Muscle layer of colon (tissue), 2 donors: Measurements from ENCODE around the gene ROR2.
A peak's percentile ranks its signal among the peaks of the same experiment; 100 is the strongest.

Experiments
- H3K27ac ChIP-seq: one replicate; pipeline ENCODE4 v1.7.0; 2013; ENCODE audit warnings: low read depth, mild to moderate bottlenecking, low read length, moderate library complexity
- H3K27me3 ChIP-seq, 2 donors: one replicate each; pipeline ENCODE4 v1.7.0; 2013; ENCODE audit warnings: low read length in 2 of 2, mild to moderate bottlenecking in 2 of 2; ENCODE audit not compliant: insufficient read depth in 2 of 2, control insufficient read depth in 1 of 2
- H3K36me3 ChIP-seq: one replicate; pipeline ENCODE4 v1.7.0; 2013; ENCODE audit warnings: mild to moderate bottlenecking, low read length; ENCODE audit not compliant: insufficient read depth
- H3K4me1 ChIP-seq: one replicate; pipeline ENCODE4 v1.7.0; 2013; ENCODE audit warnings: mild to moderate bottlenecking, low read length; ENCODE audit not compliant: insufficient read depth
- H3K4me3 ChIP-seq, 2 donors: one replicate each; pipeline ENCODE4 v1.7.0; 2013; ENCODE audit warnings: low read length in 2 of 2, low read depth in 1 of 2, mild to moderate bottlenecking in 1 of 2, moderate library complexity in 1 of 2
- H3K9ac ChIP-seq: one replicate; pipeline ENCODE4 v1.7.0; 2013; ENCODE audit warnings: low read length
- H3K9me3 ChIP-seq: one replicate; pipeline ENCODE4 v1.7.0; 2013; ENCODE audit warnings: mild to moderate bottlenecking, low read length
- donor health status: abdominal sarcoma.
- donor health status: Adenocarcinoma of cecum.

The ROR2 gene

DNA sequence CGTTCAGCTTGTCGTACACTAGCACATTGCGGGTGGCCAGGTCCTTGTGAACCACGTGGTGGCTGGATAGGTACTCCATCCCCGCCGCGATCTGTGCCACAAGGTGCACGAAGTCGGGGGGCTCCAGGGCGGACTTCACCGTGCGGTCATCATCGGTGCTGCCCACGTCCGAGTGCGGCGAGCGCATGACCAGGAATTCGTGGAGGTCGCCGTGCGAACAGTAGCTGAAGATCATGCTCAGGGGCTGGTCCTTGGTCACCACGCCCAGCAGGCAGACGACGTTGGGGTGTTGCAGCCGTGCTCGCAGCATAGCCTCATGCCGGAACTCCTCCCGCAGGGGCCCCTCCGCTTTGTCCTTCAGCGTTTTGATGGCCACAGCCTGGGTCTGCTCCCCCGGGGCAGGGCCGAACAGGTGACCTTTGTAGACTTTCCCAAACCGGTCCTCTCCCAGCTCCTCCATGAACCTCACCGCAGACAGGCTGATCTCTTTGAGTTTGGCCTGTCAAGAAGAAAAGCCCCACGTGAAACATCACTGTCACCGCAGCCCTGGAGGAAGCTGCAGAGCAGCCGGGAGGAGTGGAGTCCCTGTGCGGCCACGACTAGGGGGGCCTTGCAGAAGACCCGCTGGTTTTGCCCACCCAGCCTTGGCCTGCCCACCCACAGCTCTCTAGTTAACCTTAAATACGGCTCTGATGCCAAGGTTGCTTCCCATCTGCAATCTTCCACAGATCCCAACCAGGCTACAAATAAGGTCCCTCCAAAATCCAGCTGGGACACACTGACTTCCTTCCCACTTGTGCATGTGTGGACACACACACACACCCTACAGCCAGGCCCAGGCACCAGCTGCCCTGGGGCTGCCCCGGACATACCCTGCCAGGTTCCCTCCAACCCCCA lies 225.2 kb downstream of the ROR2 start:
- Histone ChIP-seq H3K9me3 (no peaks in the 10 kb centered on the region), H3K4me1 (peaks cover 15% of the 10 kb centered on the region), H3K4me3 (no peak overlapping the region), H3K27me3 (no peaks in the 10 kb centered on the region), H3K9ac (no peak overlapping the region), H3K27ac (no peak overlapping the region), H3K36me3 (peaks cover 59% of the 10 kb centered on the region)

GRCh38 chr9:91724068-91724440 lies 226.0 kb downstream of the ROR2 start:
- no peaks in the 10 kb centered on the region for H3K27me3 ChIP-seq
- no peak overlapping the region for H3K27ac ChIP-seq
- peaks cover 57% of the 10 kb centered on the region for H3K36me3 ChIP-seq
- no peak overlapping the region for H3K4me3 ChIP-seq
- H3K9ac ChIP-seq: no peak overlapping the region
- no peaks in the 10 kb centered on the region for H3K9me3 ChIP-seq
- peaks cover 7% of the 10 kb centered on the region for H3K4me1 ChIP-seq

DNA sequence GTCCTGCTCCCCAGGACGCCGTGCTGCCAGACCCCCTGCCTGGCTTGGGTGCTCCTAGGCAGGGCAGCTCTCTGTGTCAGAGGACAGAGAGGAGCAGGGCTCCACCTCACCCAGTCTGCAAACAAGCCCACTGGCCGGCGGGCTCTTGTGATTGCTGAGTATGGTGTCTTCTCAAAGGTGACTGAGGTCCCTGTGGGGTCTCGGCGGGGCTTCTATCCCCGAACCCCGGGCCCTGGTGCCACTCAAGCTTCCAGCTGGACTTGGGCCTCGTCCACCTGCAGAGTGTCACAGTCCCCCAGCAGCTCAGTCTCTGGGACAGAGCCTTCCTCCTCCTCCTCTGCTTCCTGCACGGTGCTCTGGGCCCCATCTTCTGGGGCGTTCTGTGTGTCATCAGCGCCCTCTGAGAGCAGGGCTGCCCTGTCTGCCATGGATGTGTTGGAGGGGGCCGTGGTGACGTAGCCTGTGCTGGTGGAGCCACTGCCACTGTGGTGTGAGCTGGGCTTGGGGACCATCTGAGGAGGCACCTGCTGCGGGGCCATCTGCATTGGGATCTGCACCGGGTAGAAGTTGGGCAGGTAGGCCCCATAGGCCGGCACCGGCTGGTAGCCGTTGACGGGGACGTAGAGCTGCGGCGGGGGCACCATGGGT lies 226.5 kb downstream of the ROR2 start:
- no peak overlapping the region for H3K9ac ChIP-seq
- no peaks in the 10 kb centered on the region for H3K9me3 ChIP-seq
- H3K4me3 ChIP-seq: no peak overlapping the region
- peaks cover 57% of the 10 kb centered on the region for H3K36me3 ChIP-seq
- peaks cover 1% of the 10 kb centered on the region for H3K4me1 ChIP-seq
- H3K27me3 ChIP-seq: no peaks in the 10 kb centered on the region
- no peak overlapping the region for H3K27ac ChIP-seq

DNA sequence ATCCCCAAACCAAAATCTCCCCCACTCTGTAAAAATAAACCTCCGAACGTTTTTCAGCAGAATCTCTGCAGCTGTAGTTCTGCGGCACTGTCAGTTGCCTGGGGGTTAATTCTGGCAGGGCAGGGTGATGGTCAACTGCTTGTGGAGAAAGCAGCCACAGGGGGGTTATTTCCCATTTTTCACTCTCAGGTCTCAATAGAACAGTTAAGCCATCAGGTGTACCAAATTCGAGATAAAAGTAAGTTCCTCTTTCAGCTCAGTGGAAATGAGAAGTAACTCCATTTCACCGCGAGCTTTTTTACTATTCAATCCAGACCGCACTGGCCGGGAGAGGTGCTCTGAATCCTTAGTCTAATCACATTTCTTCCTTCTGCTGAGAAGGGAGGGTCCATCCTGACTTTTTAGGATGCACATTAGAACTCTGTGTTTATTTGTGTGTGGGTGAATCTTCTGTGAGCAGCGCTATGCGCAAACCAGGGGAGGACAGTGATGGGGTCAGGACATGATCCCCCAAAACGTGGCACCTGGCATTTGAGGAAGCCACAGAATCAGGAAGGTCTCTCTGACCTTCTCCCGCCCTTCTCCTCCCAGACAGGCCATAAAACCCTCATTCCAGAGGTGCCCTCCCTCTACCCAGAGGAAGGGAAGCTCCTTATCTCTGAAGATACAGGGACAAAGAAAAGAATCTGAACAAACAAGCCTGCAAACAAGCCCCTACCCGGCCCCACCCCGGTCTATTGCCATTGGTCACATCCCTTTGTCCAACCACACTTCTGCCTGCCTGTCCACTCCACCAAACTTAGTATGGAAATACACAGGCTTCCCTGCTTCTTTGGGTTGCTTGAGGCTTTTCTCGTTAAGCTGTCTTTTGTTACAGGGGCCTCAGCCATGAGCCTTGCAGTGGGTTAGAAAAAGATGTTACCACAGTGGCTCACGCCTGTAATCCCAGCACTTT lies 229.0 kb downstream of the ROR2 start:
- H3K27ac ChIP-seq: no peak overlapping the region
- H3K27me3 ChIP-seq: no peaks in the 10 kb centered on the region
- no peak overlapping the region for H3K4me3 ChIP-seq
- peaks cover 47% of the 10 kb centered on the region for H3K36me3 ChIP-seq
- H3K4me1 ChIP-seq: no peaks in the 10 kb centered on the region
- H3K9me3 ChIP-seq: no peaks in the 10 kb centered on the region
- H3K9ac ChIP-seq: no peak overlapping the region

- H3K9me3 ChIP-seq: no peaks in the 10 kb centered on the region
- H3K27me3 ChIP-seq: no peaks in the 10 kb centered on the region
- H3K36me3 ChIP-seq: peaks cover 40% of the 10 kb centered on the region
- H3K4me3 ChIP-seq: no peak overlapping the region
- no peak overlapping the region for H3K27ac ChIP-seq
- no peaks in the 10 kb centered on the region for H3K4me1 ChIP-seq
- H3K9ac ChIP-seq: no peak overlapping the region
Measured at GRCh38 chr9:91720313-91720712, 229.7 kb downstream of the ROR2 start.

DNA sequence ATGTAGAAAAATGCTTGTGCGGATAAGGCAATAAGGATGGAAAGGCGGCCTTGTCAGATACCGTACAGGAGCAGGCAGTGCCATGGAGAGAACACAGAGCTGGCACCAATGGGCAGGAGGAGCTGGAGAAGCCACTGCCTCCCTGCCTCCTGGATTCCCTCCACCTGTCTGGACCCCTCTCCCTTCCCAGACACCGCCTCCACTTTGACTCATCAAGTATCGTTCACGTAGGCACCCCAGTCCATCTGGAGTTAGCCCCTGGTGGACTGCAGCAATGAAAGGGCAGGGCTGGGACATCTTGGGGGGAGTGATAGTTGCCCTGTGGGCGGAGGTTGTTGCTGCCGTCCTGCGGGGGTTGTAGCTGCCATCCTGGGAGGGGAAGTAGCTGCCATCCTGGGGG lies 232.0 kb downstream of the ROR2 start:
- Histone ChIP-seq H3K4me3 (no peak overlapping the region), H3K9me3 (no peaks in the 10 kb centered on the region), H3K4me1 (peaks cover 5% of the 10 kb centered on the region), H3K27me3 (no peaks in the 10 kb centered on the region), H3K9ac (no peak overlapping the region), H3K36me3 (peaks cover 18% of the 10 kb centered on the region), H3K27ac (no peak overlapping the region)

- Histone ChIP-seq H3K9me3 (no peaks in the 10 kb centered on the region), H3K4me1 (peaks cover 5% of the 10 kb centered on the region), H3K4me3 (no peak overlapping the region), H3K9ac (no peak overlapping the region), H3K27me3 (no peaks in the 10 kb centered on the region), H3K27ac (no peak overlapping the region), H3K36me3 (peaks cover 7% of the 10 kb centered on the region)
Measured at GRCh38 chr9:91716815-91717214, 233.2 kb downstream of the ROR2 start.

DNA sequence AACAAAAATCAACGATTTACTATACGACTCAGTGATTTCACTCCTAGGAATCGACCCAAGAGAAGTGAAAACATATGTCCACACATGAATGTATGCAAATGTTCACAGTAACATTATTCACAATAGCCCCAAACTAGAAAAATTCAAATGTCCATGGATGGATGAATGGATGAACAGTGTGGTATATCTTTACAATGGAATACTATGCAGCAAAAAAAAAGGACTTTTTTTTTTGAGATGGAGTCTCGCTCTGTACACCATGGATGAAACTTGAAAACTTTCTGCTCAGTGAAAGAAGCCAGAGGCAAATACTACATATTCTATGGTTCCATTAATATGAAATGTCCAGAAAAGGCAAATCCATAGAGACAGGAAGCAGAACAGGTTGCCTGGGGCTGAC lies 233.8 kb downstream of the ROR2 start:
- H3K27me3 ChIP-seq: no peaks in the 10 kb centered on the region
- peaks cover 7% of the 10 kb centered on the region for H3K36me3 ChIP-seq
- no peak overlapping the region for H3K27ac ChIP-seq
- H3K9ac ChIP-seq: no peak overlapping the region
- H3K9me3 ChIP-seq: no peaks in the 10 kb centered on the region
- peaks cover 5% of the 10 kb centered on the region for H3K4me1 ChIP-seq
- no peak overlapping the region for H3K4me3 ChIP-seq

GRCh38 chr9:91714874-91715615 lies 235.0 kb downstream of the ROR2 start:
- no peaks in the 10 kb centered on the region for H3K9me3 ChIP-seq
- no peak overlapping the region for H3K9ac ChIP-seq
- H3K4me3 ChIP-seq: peak overlapping the region in 1 of 2 donors; percentile 35
- no peaks in the 10 kb centered on the region for H3K36me3 ChIP-seq
- no peaks in the 10 kb centered on the region for H3K27me3 ChIP-seq
- H3K4me1 ChIP-seq: peaks cover 5% of the 10 kb centered on the region
- no peak overlapping the region for H3K27ac ChIP-seq

GRCh38 chr9:91714020-91714806 lies 235.8 kb downstream of the ROR2 start:
- H3K27me3 ChIP-seq: no peaks in the 10 kb centered on the region
- no peaks in the 10 kb centered on the region for H3K36me3 ChIP-seq
- no peak overlapping the region for H3K9ac ChIP-seq
- no peak overlapping the region for H3K27ac ChIP-seq
- peaks cover 5% of the 10 kb centered on the region for H3K4me1 ChIP-seq
- H3K9me3 ChIP-seq: no peaks in the 10 kb centered on the region
- H3K4me3 ChIP-seq: peak overlapping the region in 1 of 2 donors; percentile 35
